K562 (cell line): ENCODE results near the gene RIPPLY3. TPM values are rescaled to one million over a fixed set of nuclear protein-coding genes. Genes with fewer than 3 reads are reported as not detected.

Experiments used
- GTF2F1 ChIP-seq: IDR thresholded peaks from 2 replicates; pipeline ENCODE4 v1.6.1; 2011; ENCODE audit warnings: low read depth, low read length, improper control_type of control experiment
- HDAC1 ChIP-seq, 2 experiments: fragments of 450-650 bp; IDR thresholded peaks; 2 replicates each; pipeline ENCODE4 v1.6.1; 2016 to 2017; ENCODE audit warnings: inconsistent platforms in 1 of 2, mild to moderate bottlenecking in 1 of 2, moderate library complexity in 1 of 2
- MCM2 ChIP-seq: fragments of 450-650 bp; IDR thresholded peaks from 2 replicates; pipeline ENCODE4 v1.6.1; 2017; ENCODE audit warnings: low read depth, mild to moderate bottlenecking
- MYBL2 ChIP-seq, 2 experiments: fragments of 450-650 bp in 1 of 2; sonication (generic) in 1 of 2; formaldehyde crosslinking in 1 of 2; IDR thresholded peaks; 2 replicates each; pipeline versions ENCODE4 v1.6.1 to v1.8.1; 2017 to 2022; ENCODE audit warnings: borderline replicate concordance in 1 of 2, inconsistent platforms in 1 of 2, low read depth in 1 of 2, mild to moderate bottlenecking in 1 of 2, missing genetic modification reagents in 1 of 2, moderate library complexity in 1 of 2
- POLR2A ChIP-seq: fragments of 450-650 bp; conservative IDR thresholded peaks from 2 replicates; pipeline ENCODE4 v1.6.1; 2016
- TBL1XR1 ChIP-seq, 2 experiments: IDR thresholded peaks; 2 replicates each; pipeline ENCODE4 v1.6.1; 2012; ENCODE audit warnings: improper control_type of control experiment in 2 of 2, low read length in 2 of 2, mild to moderate bottlenecking in 1 of 2
- TEAD4 ChIP-seq, 2 experiments: sonication (generic) in 1 of 2; formaldehyde crosslinking in 1 of 2; IDR thresholded peaks; 2 replicates each; pipeline versions ENCODE4 v1.6.1 to v1.8.0; 2012 to 2022; ENCODE audit warnings: borderline replicate concordance in 1 of 2, inconsistent platforms in 1 of 2, low read length in 1 of 2, mild to moderate bottlenecking in 1 of 2, missing genetic modification reagents in 1 of 2
- WHSC1 ChIP-seq: IDR thresholded peaks from one replicate; pipeline ENCODE4 v1.6.1; 2012; ENCODE audit warnings: low read length, control low read depth, inconsistent platforms
- ZNF133 ChIP-seq: fragments of 250-450 bp; sonication (Bioruptor Pico); IDR thresholded peaks from 2 replicates; pipeline ENCODE4 v1.4.0; 2020; ENCODE audit warnings: mild to moderate bottlenecking
- ZNF23 ChIP-seq: fragments of 250-450 bp; sonication (Bioruptor Pico); IDR thresholded peaks from 2 replicates; pipeline ENCODE4 v1.4.0; 2020; ENCODE audit warnings: mild to moderate bottlenecking
- polyA plus RNA-seq, 8 experiments: library from polyadenylated mRNA; depleted of rRNA in 4 of 8; stranded (reverse) in 5 of 8; unstranded in 3 of 8; fragments of >200 nt; fragmentation: Nextera tagmentation in 2 of 8; fragmentation: Illumina TruSeq in 1 of 8; extraction: Ambion mirVana in 2 of 8; extraction: Trizol in 1 of 8; gene quantifications; 2 replicates each; pipeline versions ENCODE4 v1.2.1 to v1.2.3, GENCODE V29; 2011 to 2014; ENCODE audit warnings: inconsistent platforms in 1 of 8, missing spikeins in 1 of 8
- total RNA-seq, 7 experiments: library from RNA; depleted of rRNA in 6 of 7; stranded (reverse); fragments of >200 nt in 6 of 7; fragmentation: Illumina TruSeq in 2 of 7; extraction: Trizol in 2 of 7; gene quantifications; 2 replicates each; pipeline versions ENCODE4 v1.2.1 to v1.2.3, GENCODE V29; 2011 to 2021; ENCODE audit warnings: low replicate concordance in 1 of 7
- TF ChIP-seq, protein P1 (sequence below), 2 experiments: fragments of 450-650 bp in 1 of 2; IDR thresholded peaks; 2 replicates each; pipeline ENCODE4 v1.6.1; 2011 to 2017; ENCODE audit warnings: low read depth in 2 of 2, antibody characterized with exemption in 1 of 2, borderline replicate concordance in 1 of 2, low read length in 1 of 2, mild to moderate bottlenecking in 1 of 2, mixed read lengths in 1 of 2; ENCODE audit not compliant: control insufficient read depth in 1 of 2
- TF ChIP-seq, protein P2 (sequence below): fragments of 250-450 bp; sonication (Bioruptor Pico); IDR thresholded peaks from 2 replicates; pipeline ENCODE4 v1.8.0; 2021; ENCODE audit warnings: moderate library complexity, mild to moderate bottlenecking, inconsistent platforms
- TF ChIP-seq, protein P3 (sequence below): fragments of 150-350 bp; IDR thresholded peaks from 2 replicates; pipeline ENCODE4 v1.6.1; 2014; ENCODE audit warnings: low read depth, mild to moderate bottlenecking, low read length, borderline replicate concordance
- TF ChIP-seq, protein P4 (sequence below): fragments of 200-800 bp; sonication (Bioruptor generic); IDR thresholded peaks from 2 replicates; pipeline ENCODE4 v1.6.1; 2017; ENCODE audit warnings: missing genetic modification characterization, missing compliant biosample characterization
- TF ChIP-seq, protein P5 (sequence below): fragments of 450-650 bp; IDR thresholded peaks from 2 replicates; pipeline ENCODE4 v1.6.1; 2016; ENCODE audit warnings: missing biosample characterization, missing genetic modification characterization

Gene RIPPLY3
- total and polyA plus RNA-seq, 9 of the 15 experiments (the other 6 are each of a cell fraction or from before 2014, with no cell fraction given), result not detected

DNA sequence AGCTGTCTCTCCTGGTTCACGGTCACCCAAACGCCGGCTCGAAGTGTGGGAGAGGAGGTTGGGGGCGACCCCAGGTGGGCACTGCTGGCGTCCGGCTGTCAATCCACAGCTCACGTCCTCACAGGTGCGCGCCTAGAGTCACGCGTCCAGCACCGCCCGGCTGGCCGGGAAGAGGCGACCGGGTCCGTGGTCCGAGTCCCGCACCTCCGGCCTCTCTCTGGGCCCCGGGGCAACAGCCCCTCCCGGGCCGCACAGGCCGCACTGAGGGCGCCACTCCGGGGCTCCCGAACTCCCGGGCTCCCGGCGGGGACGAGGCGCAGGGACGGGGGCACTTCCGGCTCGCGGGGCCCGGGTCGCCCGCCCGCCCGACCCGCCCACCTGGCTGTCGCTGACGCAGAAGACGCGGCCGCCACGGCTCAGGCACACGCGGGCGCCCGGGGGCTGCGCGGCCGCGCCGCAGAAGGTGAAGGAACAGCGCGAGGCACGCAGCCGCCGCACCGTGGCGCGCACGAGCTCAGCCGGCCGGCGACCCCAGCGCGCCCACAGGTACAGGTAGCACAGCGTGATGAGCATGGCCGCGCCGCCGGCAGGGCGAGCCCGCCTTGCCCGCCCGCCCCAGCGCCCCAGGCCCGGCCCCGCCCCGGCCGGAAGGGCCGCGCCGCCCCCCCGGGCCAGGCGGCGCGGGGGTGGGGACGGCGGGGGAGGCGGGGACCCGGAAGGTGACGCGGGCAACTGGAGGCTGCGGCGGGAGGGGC lies 40.3 kb upstream of the RIPPLY3 start, which contains the start of gene HLCS (continued):
- TF ChIP-seq, protein P1, sequence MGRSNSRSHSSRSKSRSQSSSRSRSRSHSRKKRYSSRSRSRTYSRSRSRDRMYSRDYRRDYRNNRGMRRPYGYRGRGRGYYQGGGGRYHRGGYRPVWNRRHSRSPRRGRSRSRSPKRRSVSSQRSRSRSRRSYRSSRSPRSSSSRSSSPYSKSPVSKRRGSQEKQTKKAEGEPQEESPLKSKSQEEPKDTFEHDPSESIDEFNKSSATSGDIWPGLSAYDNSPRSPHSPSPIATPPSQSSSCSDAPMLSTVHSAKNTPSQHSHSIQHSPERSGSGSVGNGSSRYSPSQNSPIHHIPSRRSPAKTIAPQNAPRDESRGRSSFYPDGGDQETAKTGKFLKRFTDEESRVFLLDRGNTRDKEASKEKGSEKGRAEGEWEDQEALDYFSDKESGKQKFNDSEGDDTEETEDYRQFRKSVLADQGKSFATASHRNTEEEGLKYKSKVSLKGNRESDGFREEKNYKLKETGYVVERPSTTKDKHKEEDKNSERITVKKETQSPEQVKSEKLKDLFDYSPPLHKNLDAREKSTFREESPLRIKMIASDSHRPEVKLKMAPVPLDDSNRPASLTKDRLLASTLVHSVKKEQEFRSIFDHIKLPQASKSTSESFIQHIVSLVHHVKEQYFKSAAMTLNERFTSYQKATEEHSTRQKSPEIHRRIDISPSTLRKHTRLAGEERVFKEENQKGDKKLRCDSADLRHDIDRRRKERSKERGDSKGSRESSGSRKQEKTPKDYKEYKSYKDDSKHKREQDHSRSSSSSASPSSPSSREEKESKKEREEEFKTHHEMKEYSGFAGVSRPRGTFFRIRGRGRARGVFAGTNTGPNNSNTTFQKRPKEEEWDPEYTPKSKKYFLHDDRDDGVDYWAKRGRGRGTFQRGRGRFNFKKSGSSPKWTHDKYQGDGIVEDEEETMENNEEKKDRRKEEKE (IDR thresholded peaks at IDR 0.05; ENCODE audit: borderline replicate concordance in 1 of 2, control insufficient read depth in 1 of 2, low read depth in 2 of 2, low read length in 1 of 2), result no peak
- TF ChIP-seq WHSC1, result no peak
- no peak for TF ChIP-seq ZNF23 (CRISPR knock-in tag)
- TF ChIP-seq GTF2F1, result no peak
- TF ChIP-seq MCM2, result no peak
- TF ChIP-seq, protein P2, sequence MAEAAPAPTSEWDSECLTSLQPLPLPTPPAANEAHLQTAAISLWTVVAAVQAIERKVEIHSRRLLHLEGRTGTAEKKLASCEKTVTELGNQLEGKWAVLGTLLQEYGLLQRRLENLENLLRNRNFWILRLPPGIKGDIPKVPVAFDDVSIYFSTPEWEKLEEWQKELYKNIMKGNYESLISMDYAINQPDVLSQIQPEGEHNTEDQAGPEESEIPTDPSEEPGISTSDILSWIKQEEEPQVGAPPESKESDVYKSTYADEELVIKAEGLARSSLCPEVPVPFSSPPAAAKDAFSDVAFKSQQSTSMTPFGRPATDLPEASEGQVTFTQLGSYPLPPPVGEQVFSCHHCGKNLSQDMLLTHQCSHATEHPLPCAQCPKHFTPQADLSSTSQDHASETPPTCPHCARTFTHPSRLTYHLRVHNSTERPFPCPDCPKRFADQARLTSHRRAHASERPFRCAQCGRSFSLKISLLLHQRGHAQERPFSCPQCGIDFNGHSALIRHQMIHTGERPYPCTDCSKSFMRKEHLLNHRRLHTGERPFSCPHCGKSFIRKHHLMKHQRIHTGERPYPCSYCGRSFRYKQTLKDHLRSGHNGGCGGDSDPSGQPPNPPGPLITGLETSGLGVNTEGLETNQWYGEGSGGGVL (CRISPR knock-in tag), result no peak
- no peak for TF ChIP-seq ZNF133 (CRISPR knock-in tag)
- TF ChIP-seq, protein P3, sequence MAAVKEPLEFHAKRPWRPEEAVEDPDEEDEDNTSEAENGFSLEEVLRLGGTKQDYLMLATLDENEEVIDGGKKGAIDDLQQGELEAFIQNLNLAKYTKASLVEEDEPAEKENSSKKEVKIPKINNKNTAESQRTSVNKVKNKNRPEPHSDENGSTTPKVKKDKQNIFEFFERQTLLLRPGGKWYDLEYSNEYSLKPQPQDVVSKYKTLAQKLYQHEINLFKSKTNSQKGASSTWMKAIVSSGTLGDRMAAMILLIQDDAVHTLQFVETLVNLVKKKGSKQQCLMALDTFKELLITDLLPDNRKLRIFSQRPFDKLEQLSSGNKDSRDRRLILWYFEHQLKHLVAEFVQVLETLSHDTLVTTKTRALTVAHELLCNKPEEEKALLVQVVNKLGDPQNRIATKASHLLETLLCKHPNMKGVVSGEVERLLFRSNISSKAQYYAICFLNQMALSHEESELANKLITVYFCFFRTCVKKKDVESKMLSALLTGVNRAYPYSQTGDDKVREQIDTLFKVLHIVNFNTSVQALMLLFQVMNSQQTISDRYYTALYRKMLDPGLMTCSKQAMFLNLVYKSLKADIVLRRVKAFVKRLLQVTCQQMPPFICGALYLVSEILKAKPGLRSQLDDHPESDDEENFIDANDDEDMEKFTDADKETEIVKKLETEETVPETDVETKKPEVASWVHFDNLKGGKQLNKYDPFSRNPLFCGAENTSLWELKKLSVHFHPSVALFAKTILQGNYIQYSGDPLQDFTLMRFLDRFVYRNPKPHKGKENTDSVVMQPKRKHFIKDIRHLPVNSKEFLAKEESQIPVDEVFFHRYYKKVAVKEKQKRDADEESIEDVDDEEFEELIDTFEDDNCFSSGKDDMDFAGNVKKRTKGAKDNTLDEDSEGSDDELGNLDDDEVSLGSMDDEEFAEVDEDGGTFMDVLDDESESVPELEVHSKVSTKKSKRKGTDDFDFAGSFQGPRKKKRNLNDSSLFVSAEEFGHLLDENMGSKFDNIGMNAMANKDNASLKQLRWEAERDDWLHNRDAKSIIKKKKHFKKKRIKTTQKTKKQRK, result no peak
- TF ChIP-seq POLR2A, result peak; percentile 69
- TF ChIP-seq, protein P4, sequence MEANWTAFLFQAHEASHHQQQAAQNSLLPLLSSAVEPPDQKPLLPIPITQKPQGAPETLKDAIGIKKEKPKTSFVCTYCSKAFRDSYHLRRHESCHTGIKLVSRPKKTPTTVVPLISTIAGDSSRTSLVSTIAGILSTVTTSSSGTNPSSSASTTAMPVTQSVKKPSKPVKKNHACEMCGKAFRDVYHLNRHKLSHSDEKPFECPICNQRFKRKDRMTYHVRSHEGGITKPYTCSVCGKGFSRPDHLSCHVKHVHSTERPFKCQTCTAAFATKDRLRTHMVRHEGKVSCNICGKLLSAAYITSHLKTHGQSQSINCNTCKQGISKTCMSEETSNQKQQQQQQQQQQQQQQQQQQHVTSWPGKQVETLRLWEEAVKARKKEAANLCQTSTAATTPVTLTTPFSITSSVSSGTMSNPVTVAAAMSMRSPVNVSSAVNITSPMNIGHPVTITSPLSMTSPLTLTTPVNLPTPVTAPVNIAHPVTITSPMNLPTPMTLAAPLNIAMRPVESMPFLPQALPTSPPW (CRISPR knock-in tag), result peak; percentile 100
- TF ChIP-seq, protein P5, sequence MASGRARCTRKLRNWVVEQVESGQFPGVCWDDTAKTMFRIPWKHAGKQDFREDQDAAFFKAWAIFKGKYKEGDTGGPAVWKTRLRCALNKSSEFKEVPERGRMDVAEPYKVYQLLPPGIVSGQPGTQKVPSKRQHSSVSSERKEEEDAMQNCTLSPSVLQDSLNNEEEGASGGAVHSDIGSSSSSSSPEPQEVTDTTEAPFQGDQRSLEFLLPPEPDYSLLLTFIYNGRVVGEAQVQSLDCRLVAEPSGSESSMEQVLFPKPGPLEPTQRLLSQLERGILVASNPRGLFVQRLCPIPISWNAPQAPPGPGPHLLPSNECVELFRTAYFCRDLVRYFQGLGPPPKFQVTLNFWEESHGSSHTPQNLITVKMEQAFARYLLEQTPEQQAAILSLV (tag), result no peak
- TF ChIP-seq TBL1XR1 (IDR thresholded peaks at IDR 0.05; ENCODE audit: low read length in 2 of 2), result no peak
- TF ChIP-seq MYBL2 (IDR thresholded peaks at IDR 0.05; ENCODE audit: low read depth), result no peak
- TF ChIP-seq MYBL2 (CRISPR knock-in tag; IDR thresholded peaks at IDR 0.05; ENCODE audit: borderline replicate concordance), result no peak
- TF ChIP-seq TEAD4 (IDR thresholded peaks at IDR 0.05; ENCODE audit: low read length), result no peak
- TF ChIP-seq TEAD4 (CRISPR knock-in tag; IDR thresholded peaks at IDR 0.05; ENCODE audit: borderline replicate concordance), result 0 out of 2 replicates have a peak, but pooled peaks have one; percentile 16
- TF ChIP-seq HDAC1 (IDR thresholded peaks at IDR 0.05), result peak in 1 of 2 experiments; percentile 72; a peak in 2 of 4 replicates
